ENCODE measurements around the gene ERC2.
A peak's percentile ranks its signal among the peaks of the same experiment; 100 is the strongest.

Gene ERC2

GRCh38 chr3:56468184-56469106 lies at the start of gene ERC2:
Gene ERC2, minus strand, starts transcription at chr3:56468467.
- DNase-seq: peak; percentile 66 to 76

GRCh38 chr3:56502738-56503137 lies 34.5 kb upstream of the ERC2 start:
- DNase-seq: no peak

GRCh38 chr3:56496376-56496775 lies 28.1 kb upstream of the ERC2 start:
- DNase-seq: peak; percentile 93 to 98

- DNase-seq: peak; percentile 78
Measured at GRCh38 chr3:56494679-56495322, 26.5 kb upstream of the ERC2 start.

- DNase-seq: no peak
Measured at GRCh38 chr3:56491566-56491965, 23.3 kb upstream of the ERC2 start.

GRCh38 chr3:56488812-56489600 lies 20.7 kb upstream of the ERC2 start:
- DNase-seq: no peak

- DNase-seq: no peak
Measured at GRCh38 chr3:56484525-56485032, 16.3 kb upstream of the ERC2 start.

- peak; percentile 41 to 48 for DNase-seq
Measured at GRCh38 chr3:56484122-56484521, 15.9 kb upstream of the ERC2 start.

- no peak for DNase-seq
Measured at GRCh38 chr3:56477646-56478045, 9.4 kb upstream of the ERC2 start.

GRCh38 chr3:56476771-56477170 lies 8.5 kb upstream of the ERC2 start:
- no peak for DNase-seq

- no peak for DNase-seq
Measured at GRCh38 chr3:56471771-56472170, 3.5 kb upstream of the ERC2 start.

GRCh38 chr3:56469141-56469540 lies 874 bp upstream of the ERC2 start:
- DNase-seq: no peak

- DNase-seq: no peak
Measured at GRCh38 chr3:56467801-56468183, 475 bp downstream of the ERC2 start.

GRCh38 chr3:56467108-56467507 lies 1.2 kb downstream of the ERC2 start:
- peak; percentile 92 to 93 for DNase-seq

GRCh38 chr3:56459719-56460118 lies 8.5 kb downstream of the ERC2 start:
- no peak for DNase-seq

GRCh38 chr3:56459104-56459496 lies 9.2 kb downstream of the ERC2 start:
- DNase-seq: no peak

- no peak for DNase-seq
Measured at GRCh38 chr3:56458496-56459103, 9.7 kb downstream of the ERC2 start.

GRCh38 chr3:56456117-56456516 lies 12.2 kb downstream of the ERC2 start:
- no peak for DNase-seq

GRCh38 chr3:56453011-56453410 lies 15.3 kb downstream of the ERC2 start:
- no peak for DNase-seq

- DNase-seq: no peak
Measured at GRCh38 chr3:56452085-56452484, 16.2 kb downstream of the ERC2 start.

- DNase-seq: no peak
Measured at GRCh38 chr3:56443372-56443771, 24.9 kb downstream of the ERC2 start.

GRCh38 chr3:56428667-56429066 lies 39.6 kb downstream of the ERC2 start:
- DNase-seq: no peak

GRCh38 chr3:56424885-56425284 lies 43.4 kb downstream of the ERC2 start:
- DNase-seq: no peak
